ENCODE results near the gene TREML1.

DNA sequence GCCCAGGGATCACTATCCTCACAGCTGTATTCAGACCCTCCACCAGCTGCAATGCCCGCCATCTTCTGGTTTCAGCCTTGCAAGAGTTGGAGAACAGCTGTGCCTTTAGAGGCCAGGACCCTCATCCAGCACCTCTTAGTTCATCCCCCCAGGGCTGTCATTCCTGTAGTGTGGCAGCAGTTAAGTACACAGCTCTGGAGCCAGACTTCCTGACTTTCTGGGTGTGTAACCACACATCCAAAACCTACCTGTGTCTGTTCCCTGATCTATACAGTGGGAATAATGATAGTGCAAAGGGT, 9.2 kb upstream of the TREML1 start:
- TF ChIP-seq, protein P1, sequence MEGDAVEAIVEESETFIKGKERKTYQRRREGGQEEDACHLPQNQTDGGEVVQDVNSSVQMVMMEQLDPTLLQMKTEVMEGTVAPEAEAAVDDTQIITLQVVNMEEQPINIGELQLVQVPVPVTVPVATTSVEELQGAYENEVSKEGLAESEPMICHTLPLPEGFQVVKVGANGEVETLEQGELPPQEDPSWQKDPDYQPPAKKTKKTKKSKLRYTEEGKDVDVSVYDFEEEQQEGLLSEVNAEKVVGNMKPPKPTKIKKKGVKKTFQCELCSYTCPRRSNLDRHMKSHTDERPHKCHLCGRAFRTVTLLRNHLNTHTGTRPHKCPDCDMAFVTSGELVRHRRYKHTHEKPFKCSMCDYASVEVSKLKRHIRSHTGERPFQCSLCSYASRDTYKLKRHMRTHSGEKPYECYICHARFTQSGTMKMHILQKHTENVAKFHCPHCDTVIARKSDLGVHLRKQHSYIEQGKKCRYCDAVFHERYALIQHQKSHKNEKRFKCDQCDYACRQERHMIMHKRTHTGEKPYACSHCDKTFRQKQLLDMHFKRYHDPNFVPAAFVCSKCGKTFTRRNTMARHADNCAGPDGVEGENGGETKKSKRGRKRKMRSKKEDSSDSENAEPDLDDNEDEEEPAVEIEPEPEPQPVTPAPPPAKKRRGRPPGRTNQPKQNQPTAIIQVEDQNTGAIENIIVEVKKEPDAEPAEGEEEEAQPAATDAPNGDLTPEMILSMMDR (IDR thresholded peaks at IDR 0.05; ENCODE audit: low read depth, low read length, missing input control): no peak
- TF ChIP-seq GABPA (IDR thresholded peaks at IDR 0.05 in 1 of 2, conservative IDR thresholded peaks at IDR 0.05 in 1 of 2) (no peak), RAD21 (IDR thresholded peaks at IDR 0.05) (no peak)
- TF ChIP-seq, protein P2, sequence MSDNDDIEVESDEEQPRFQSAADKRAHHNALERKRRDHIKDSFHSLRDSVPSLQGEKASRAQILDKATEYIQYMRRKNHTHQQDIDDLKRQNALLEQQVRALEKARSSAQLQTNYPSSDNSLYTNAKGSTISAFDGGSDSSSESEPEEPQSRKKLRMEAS (IDR thresholded peaks at IDR 0.05): no peak
- TF ChIP-seq, protein P3, sequence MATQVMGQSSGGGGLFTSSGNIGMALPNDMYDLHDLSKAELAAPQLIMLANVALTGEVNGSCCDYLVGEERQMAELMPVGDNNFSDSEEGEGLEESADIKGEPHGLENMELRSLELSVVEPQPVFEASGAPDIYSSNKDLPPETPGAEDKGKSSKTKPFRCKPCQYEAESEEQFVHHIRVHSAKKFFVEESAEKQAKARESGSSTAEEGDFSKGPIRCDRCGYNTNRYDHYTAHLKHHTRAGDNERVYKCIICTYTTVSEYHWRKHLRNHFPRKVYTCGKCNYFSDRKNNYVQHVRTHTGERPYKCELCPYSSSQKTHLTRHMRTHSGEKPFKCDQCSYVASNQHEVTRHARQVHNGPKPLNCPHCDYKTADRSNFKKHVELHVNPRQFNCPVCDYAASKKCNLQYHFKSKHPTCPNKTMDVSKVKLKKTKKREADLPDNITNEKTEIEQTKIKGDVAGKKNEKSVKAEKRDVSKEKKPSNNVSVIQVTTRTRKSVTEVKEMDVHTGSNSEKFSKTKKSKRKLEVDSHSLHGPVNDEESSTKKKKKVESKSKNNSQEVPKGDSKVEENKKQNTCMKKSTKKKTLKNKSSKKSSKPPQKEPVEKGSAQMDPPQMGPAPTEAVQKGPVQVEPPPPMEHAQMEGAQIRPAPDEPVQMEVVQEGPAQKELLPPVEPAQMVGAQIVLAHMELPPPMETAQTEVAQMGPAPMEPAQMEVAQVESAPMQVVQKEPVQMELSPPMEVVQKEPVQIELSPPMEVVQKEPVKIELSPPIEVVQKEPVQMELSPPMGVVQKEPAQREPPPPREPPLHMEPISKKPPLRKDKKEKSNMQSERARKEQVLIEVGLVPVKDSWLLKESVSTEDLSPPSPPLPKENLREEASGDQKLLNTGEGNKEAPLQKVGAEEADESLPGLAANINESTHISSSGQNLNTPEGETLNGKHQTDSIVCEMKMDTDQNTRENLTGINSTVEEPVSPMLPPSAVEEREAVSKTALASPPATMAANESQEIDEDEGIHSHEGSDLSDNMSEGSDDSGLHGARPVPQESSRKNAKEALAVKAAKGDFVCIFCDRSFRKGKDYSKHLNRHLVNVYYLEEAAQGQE (IDR thresholded peaks at IDR 0.05): no peak

Measured in liver (tissue), 3 donors.